Mucosa of descending colon (tissue), 3 donors: ENCODE results near the gene MPEG1. TPM values are rescaled to one million over a fixed set of nuclear protein-coding genes. Genes with fewer than 3 reads are reported as not detected.
A peak's percentile ranks its signal among the peaks of the same experiment; 100 is the strongest.

Source experiments
- ATAC-seq: fragments of 200-7000 bp; cut with Tn5 transposase; one replicate; pipeline ENCODE4 v1.9.1; 2020; ENCODE audit warnings: mild to moderate bottlenecking, moderate library complexity
- DNase-seq, 3 donors: peaks; one replicate each; pipeline ENCODE4 v3.0.0-alpha.2; 2020
- H3K36me3 ChIP-seq: fragments of 200-600 bp; one replicate; pipeline ENCODE4 v1.8.0; 2021; ENCODE audit warnings: low read depth, mild to moderate bottlenecking
- H3K4me1 ChIP-seq: fragments of 200-600 bp; one replicate; pipeline ENCODE4 v1.8.0; 2021; ENCODE audit warnings: low read depth, mild to moderate bottlenecking
- H3K4me3 ChIP-seq: fragments of 200-600 bp; one replicate; pipeline ENCODE4 v1.8.0; 2021; ENCODE audit warnings: mild to moderate bottlenecking
- H3K9me3 ChIP-seq: fragments of 200-600 bp; one replicate; pipeline ENCODE4 v1.8.0; 2021; ENCODE audit warnings: mild to moderate bottlenecking
- intact Hi-C, 2 donors: fragments of 100-400 bp; cut with DNase I in 1 of 2; cut with micrococcal nuclease in 1 of 2; formaldehyde crosslinking; loops; one replicate each; pipeline versions ENCODE4 v1.11.0 to v1.11.1; 2022; cut with DNase I, micrococcal nuclease
- total RNA-seq, 3 donors: library from RNA; stranded (reverse); fragmentation: NEBNext Ultra II Directional in 2 of 3; extraction: Animal tissue kit (Norgen Biotek cat#: 25700) in 2 of 3; gene quantifications; one replicate each; pipeline versions ENCODE4 v1.2.1 to v1.2.4, GENCODE V29; 2021 to 2023
- TF ChIP-seq, protein P1 (sequence below): fragments of 200-600 bp; IDR thresholded peaks from one replicate; pipeline ENCODE4 v1.8.0; 2022; ENCODE audit warnings: antibody characterized with exemption, mild to moderate bottlenecking
- donor health status: DM: no; HTN: no; CAD: no; lungs with moderate emphysema.
- donor health status: DM: no; HTN: no; CAD: no.
- donor health status: DM: no; HTN: yes; CAD: no.

MPEG1 gene
- total RNA-seq, 3 donors from 2014 or later: 8.7 to 30.8 (median 21.9) TPM

DNA sequence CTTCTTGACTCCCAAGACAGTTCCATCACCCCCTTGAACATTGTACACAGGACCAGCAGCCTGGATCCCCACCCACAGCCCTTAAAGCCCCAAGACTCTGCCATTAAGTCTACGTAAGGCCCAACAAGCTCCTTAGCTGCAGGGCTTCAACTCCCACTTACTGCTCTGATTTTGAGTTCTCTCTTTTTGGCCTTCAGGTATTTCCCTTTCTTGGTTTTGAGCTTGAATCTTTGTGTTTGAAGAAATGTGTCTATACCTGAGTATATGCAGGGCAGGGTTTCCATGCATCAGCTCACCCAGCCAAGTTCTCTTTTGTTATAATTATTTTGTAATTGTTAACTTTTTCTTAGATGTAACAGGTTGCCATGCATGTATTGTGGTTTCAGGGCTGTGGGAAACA, 10.4 kb upstream of the MPEG1 start:
- no peak for ATAC-seq
- Histone ChIP-seq H3K4me3 (no peak overlapping the region), H3K4me1 (no peaks in the 10 kb centered on the region), H3K36me3 (no peaks in the 10 kb centered on the region), H3K9me3 (no peaks in the 10 kb centered on the region)
- intact Hi-C loops: no loop called here
- TF ChIP-seq, protein P1, sequence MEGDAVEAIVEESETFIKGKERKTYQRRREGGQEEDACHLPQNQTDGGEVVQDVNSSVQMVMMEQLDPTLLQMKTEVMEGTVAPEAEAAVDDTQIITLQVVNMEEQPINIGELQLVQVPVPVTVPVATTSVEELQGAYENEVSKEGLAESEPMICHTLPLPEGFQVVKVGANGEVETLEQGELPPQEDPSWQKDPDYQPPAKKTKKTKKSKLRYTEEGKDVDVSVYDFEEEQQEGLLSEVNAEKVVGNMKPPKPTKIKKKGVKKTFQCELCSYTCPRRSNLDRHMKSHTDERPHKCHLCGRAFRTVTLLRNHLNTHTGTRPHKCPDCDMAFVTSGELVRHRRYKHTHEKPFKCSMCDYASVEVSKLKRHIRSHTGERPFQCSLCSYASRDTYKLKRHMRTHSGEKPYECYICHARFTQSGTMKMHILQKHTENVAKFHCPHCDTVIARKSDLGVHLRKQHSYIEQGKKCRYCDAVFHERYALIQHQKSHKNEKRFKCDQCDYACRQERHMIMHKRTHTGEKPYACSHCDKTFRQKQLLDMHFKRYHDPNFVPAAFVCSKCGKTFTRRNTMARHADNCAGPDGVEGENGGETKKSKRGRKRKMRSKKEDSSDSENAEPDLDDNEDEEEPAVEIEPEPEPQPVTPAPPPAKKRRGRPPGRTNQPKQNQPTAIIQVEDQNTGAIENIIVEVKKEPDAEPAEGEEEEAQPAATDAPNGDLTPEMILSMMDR: no peak
- no peak for DNase-seq

DNA sequence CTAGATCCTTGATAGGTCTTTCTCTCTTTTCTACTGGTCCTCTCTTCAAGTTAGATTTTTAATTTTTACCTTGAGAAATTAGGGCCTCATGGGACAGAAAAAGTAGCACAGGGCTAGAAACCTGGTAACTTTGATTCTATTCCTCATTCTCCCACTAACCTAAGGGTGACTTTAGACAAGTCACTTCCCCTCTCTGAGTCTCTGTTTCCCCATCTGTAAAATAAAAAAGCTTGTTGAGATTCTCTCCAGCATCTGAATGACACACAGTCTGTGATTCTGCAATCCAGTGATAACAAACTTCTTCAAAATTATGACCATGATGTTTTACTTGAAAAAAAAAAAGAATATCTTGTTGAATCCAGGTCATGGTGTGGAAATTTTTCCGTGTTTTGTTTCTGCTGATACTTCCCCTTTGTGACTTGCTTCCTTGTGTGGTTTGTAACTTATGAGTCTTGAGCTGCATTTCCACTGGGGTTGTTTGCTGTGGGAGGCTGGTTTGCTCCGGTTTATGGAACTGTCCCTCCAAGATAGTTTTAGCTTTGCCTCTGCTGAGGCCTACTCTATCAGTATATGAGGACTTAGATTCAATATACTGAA, 9.8 kb upstream of the MPEG1 start:
- intact Hi-C loops: no loop called here
- no peaks in the 10 kb centered on the region for H3K36me3 ChIP-seq
- no peaks in the 10 kb centered on the region for H3K9me3 ChIP-seq
- no peak overlapping the region for H3K4me3 ChIP-seq
- TF ChIP-seq, protein P1: no peak
- no peak for DNase-seq
- ATAC-seq: peak; percentile 30
- no peaks in the 10 kb centered on the region for H3K4me1 ChIP-seq

DNA sequence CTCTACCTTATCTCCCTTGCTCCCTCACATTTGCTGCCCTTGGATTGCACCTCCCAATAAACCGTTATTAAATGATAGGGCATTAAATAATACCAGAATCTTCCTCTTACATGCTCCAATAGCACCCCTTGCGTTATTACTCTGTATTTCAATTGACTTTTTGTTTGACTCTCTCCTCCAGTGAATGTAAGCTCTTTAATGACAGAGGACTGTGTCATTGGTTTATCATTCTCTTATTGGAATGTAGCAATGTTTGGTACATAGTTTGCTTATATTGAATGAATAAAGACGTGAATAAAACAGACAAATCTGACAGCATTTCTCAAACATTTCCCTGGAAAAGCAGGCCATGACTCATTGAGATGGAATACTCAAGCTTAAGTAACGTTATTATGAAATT, 8.7 kb upstream of the MPEG1 start:
- TF ChIP-seq, protein P1: no peak
- Histone ChIP-seq H3K9me3 (no peaks in the 10 kb centered on the region), H3K4me1 (no peaks in the 10 kb centered on the region), H3K36me3 (no peaks in the 10 kb centered on the region), H3K4me3 (no peak overlapping the region)
- DNase-seq (no peak), ATAC-seq (no peak)
- intact Hi-C loops: no loop called here

DNA sequence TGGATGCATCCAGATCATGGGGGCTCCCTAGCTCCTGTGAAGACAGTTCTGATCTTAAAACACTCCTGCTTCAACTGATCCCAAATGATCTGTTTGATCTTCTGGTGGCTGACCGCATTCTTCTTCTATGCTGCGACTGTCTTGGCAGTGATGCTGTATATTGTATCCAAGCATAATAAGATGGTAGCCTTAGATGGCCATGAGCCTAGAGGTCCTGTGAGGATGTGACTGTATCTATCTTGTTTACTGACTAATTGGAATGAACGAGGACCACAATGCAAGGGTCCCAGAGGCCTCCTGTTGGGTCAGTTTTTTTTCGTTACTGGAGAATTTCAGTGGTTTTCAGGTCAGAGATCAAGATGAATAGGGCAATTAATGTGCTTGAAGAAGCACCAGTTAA, 7.1 kb upstream of the MPEG1 start:
- H3K36me3 ChIP-seq: no peaks in the 10 kb centered on the region
- TF ChIP-seq, protein P1: no peak
- intact Hi-C loops: no loop called here
- H3K4me1 ChIP-seq: no peaks in the 10 kb centered on the region
- H3K4me3 ChIP-seq: no peak overlapping the region
- DNase-seq (no peak), ATAC-seq (no peak)
- no peaks in the 10 kb centered on the region for H3K9me3 ChIP-seq

DNA sequence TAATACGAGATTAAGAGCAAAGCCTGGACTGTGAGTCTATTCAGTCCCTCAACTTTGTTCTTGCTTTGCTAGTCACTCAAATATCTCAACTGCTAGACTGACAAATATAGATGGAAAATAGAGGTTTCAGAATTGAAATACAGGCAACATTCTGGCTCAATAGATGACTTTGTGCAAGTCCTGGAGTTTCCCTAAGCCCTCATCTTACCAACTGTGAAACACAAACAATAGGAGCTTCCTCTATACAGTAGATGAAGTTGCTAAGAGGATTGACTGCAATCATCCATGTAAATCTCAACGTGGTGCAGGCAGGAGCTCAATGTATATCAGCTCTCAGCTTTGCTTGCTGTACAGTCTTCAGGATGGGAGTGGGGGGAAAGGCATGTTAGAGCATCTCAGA, 6.2 kb upstream of the MPEG1 start:
- TF ChIP-seq, protein P1: no peak
- DNase-seq: no peak
- Histone ChIP-seq H3K4me3 (no peak overlapping the region), H3K4me1 (no peaks in the 10 kb centered on the region), H3K9me3 (no peaks in the 10 kb centered on the region), H3K36me3 (no peaks in the 10 kb centered on the region)
- no peak for ATAC-seq
- intact Hi-C loops: no loop called here

DNA sequence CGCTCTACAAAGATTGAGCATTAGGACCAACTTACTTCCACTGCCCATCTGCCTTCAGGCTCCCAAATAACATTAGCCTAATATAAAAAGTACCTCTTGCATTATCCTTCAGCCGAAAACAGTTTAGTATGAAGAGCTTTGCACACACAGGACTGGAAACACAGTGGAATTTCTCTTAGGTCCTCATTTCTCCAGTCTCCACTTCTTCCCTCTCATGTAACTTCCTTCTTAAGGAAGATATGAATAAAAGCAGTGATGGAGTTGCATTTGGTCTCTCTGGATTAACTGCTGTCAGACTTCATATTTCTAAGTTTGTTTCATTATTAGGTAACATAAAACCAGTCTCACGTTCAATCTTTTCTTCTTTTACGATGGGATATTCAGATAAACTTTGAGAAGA, 5.6 kb upstream of the MPEG1 start:
- ATAC-seq: no peak
- H3K36me3 ChIP-seq: no peaks in the 10 kb centered on the region

More for the DNA sequence above, 5.6 kb upstream of the MPEG1 start:
- Histone ChIP-seq H3K4me3 (no peak overlapping the region), H3K9me3 (no peaks in the 10 kb centered on the region), H3K4me1 (no peaks in the 10 kb centered on the region)
- DNase-seq: no peak
- intact Hi-C loops: no loop called here
- TF ChIP-seq, protein P1: no peak
